ENCODE measurements around the gene CPA1. TPM values are rescaled to one million over a fixed set of nuclear protein-coding genes. Genes with fewer than 3 reads are reported as not detected.

Gene CPA1
- total and polyA plus RNA-seq, 9 of the 15 experiments (the other 6 are each of a cell fraction or from before 2014, with no cell fraction given), result 6.5 TPM; not detected in 8

- TF ChIP-seq ID3 (CRISPR knock-in tag; IDR thresholded peaks at IDR 0.05) (no peak), ID3 (tag; IDR thresholded peaks at IDR 0.05) (0 out of 2 replicates have a peak, but pooled peaks have one; percentile 19), U2AF2 (optimal IDR thresholded peaks at IDR 0.05; ENCODE audit: low read depth, low read length) (no peak), TSHZ1 (CRISPR knock-in tag; IDR thresholded peaks at IDR 0.05) (no peak), POLR2G (IDR thresholded peaks at IDR 0.05; ENCODE audit: low read depth, low read length) (peak; percentile 57), ARID4B (CRISPR knock-in tag; IDR thresholded peaks at IDR 0.05) (peak; percentile 39; the same call in 1 of the 2 replicates), E2F6 (IDR thresholded peaks at IDR 0.05; ENCODE audit: borderline replicate concordance in 1 of 2, extremely low read depth in 1 of 2, insufficient read depth in 1 of 2, insufficient read length in 1 of 2, low read depth in 1 of 2, low read length in 1 of 2, poor library complexity in 1 of 2, severe bottlenecking in 1 of 2) (peak in 1 of 2 experiments; percentile 55), BRCA1 (IDR thresholded peaks at IDR 0.05) (no peak), BRCA1 (CRISPR knock-in tag; IDR thresholded peaks at IDR 0.05) (no peak), TBL1XR1 (IDR thresholded peaks at IDR 0.05; ENCODE audit: low read length in 2 of 2) (0 out of 4 replicates have a peak, but pooled peaks of 1 of the 2 experiments have one; percentile 29), PML (IDR thresholded peaks at IDR 0.05; ENCODE audit: low read length) (no peak)
- TF ChIP-seq, protein P1, sequence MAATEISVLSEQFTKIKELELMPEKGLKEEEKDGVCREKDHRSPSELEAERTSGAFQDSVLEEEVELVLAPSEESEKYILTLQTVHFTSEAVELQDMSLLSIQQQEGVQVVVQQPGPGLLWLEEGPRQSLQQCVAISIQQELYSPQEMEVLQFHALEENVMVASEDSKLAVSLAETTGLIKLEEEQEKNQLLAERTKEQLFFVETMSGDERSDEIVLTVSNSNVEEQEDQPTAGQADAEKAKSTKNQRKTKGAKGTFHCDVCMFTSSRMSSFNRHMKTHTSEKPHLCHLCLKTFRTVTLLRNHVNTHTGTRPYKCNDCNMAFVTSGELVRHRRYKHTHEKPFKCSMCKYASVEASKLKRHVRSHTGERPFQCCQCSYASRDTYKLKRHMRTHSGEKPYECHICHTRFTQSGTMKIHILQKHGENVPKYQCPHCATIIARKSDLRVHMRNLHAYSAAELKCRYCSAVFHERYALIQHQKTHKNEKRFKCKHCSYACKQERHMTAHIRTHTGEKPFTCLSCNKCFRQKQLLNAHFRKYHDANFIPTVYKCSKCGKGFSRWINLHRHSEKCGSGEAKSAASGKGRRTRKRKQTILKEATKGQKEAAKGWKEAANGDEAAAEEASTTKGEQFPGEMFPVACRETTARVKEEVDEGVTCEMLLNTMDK (IDR thresholded peaks at IDR 0.05; ENCODE audit: borderline replicate concordance, insufficient read depth, low read depth, low read length, poor library complexity, severe bottlenecking), result peak; percentile 84
Observed at GRCh38 chr7:130381468-130382312, 1.4 kb downstream of the CPA1 start (continued).

All from K562 (cell line).